HEK293 (cell line): ENCODE measurements around the gene DUOX1.

Experiments
- CTCF ChIA-PET: fragments of 350-600 bp; formaldehyde crosslinking; extraction: SDS; loops from one replicate; lab custom pipeline; 2021; ENCODE audit warnings: antibody characterized with exemption; lab: Yijun Ruan, JAX
- POLR2A ChIA-PET: fragments of 300-600 bp; formaldehyde crosslinking; extraction: SDS; loops from one replicate; lab custom pipeline; 2020; ENCODE audit warnings: antibody characterized with exemption, inconsistent platforms; lab: Yijun Ruan, JAX
- H3K27ac ChIP-seq: fragments of 200-500 bp; sonication (Bioruptor generic); 2 replicates; pipeline ENCODE4 v1.5.1; 2014; ENCODE audit warnings: low read depth, low read length, control low read depth, inconsistent platforms; ENCODE audit errors: extremely low read depth
- H3K36me3 ChIP-seq, 2 experiments: fragments of 200-500 bp in 1 of 2; sonication (Bioruptor generic) in 1 of 2; 1 replicate in 1 of 2; 2 replicates in 1 of 2; pipeline ENCODE4 v1.5.1; 2014 to 2017; ENCODE audit warnings: inconsistent platforms in 2 of 2, low read length in 2 of 2; ENCODE audit not compliant: control insufficient read depth in 2 of 2, insufficient read depth in 1 of 2
- H3K4me1 ChIP-seq: fragments of 200-500 bp; sonication (Bioruptor generic); 2 replicates; pipeline ENCODE4 v1.5.1; 2014; ENCODE audit warnings: mild to moderate bottlenecking, low read length, inconsistent platforms; ENCODE audit not compliant: control insufficient read depth, insufficient read depth
- H3K4me3 ChIP-seq: 2 replicates; pipeline ENCODE4 v1.5.1; 2011; ENCODE audit warnings: low read depth, mild to moderate bottlenecking, control low read depth, low read length, moderate library complexity
- H3K9me3 ChIP-seq: fragments of 200-500 bp; sonication (Bioruptor generic); 2 replicates; pipeline ENCODE4 v1.5.1; 2014; ENCODE audit warnings: low read depth, low read length, inconsistent platforms; ENCODE audit not compliant: control insufficient read depth, insufficient read depth
- PATZ1 ChIP-seq: fragments of 450-650 bp; formaldehyde crosslinking; IDR thresholded peaks from 2 replicates; pipeline ENCODE4 v1.5.1; 2016; ENCODE audit warnings: missing biosample characterization, missing genetic modification characterization
- SP7 ChIP-seq: fragments of 450-650 bp; formaldehyde crosslinking; IDR thresholded peaks from 2 replicates; pipeline ENCODE4 v1.5.1; 2016; ENCODE audit warnings: missing biosample characterization, missing genetic modification characterization
- TRIM28 ChIP-seq: IDR thresholded peaks from 2 replicates; pipeline ENCODE4 v1.6.1; 2011; ENCODE audit warnings: low read length, control low read depth, borderline replicate concordance
- ZNF366 ChIP-seq: fragments of 450-650 bp; formaldehyde crosslinking; conservative IDR thresholded peaks from 2 replicates; pipeline ENCODE4 v1.5.1; 2016; ENCODE audit warnings: missing biosample characterization, missing genetic modification characterization
- ZNF449 ChIP-seq: fragments of 450-650 bp; formaldehyde crosslinking; IDR thresholded peaks from 2 replicates; pipeline ENCODE4 v1.5.1; 2017; ENCODE audit warnings: missing biosample characterization, mild to moderate bottlenecking, missing genetic modification characterization, moderate library complexity
- ZNF514 ChIP-seq: fragments of 450-650 bp; formaldehyde crosslinking; IDR thresholded peaks from 2 replicates; pipeline ENCODE4 v1.5.1; 2016; ENCODE audit warnings: missing biosample characterization, missing genetic modification characterization
- ZNF571 ChIP-seq: fragments of 450-650 bp; formaldehyde crosslinking; IDR thresholded peaks from 2 replicates; pipeline ENCODE4 v1.5.0; 2017; ENCODE audit warnings: missing biosample characterization, missing genetic modification characterization
- ZNF707 ChIP-seq: fragments of 450-650 bp; formaldehyde crosslinking; IDR thresholded peaks from 2 replicates; pipeline ENCODE4 v1.5.1; 2016; ENCODE audit warnings: missing biosample characterization, missing genetic modification characterization
- ZNF785 ChIP-seq: fragments of 450-650 bp; formaldehyde crosslinking; IDR thresholded peaks from 2 replicates; pipeline ENCODE4 v1.5.1; 2016; ENCODE audit warnings: missing biosample characterization, missing genetic modification characterization
- TF ChIP-seq, protein P1 (sequence below): fragments of 450-650 bp; formaldehyde crosslinking; IDR thresholded peaks from 2 replicates; pipeline ENCODE4 v1.5.1; 2017; ENCODE audit warnings: missing biosample characterization, missing genetic modification characterization
- TF ChIP-seq, protein P2 (sequence below): fragments of 450-650 bp; formaldehyde crosslinking; IDR thresholded peaks from 2 replicates; pipeline ENCODE4 v1.5.1; 2016; ENCODE audit warnings: missing biosample characterization, missing genetic modification characterization, low read depth
- TF ChIP-seq, protein P3 (sequence below): fragments of 450-650 bp; formaldehyde crosslinking; IDR thresholded peaks from 2 replicates; pipeline ENCODE4 v1.5.1; 2016; ENCODE audit warnings: missing biosample characterization, missing genetic modification characterization

Gene DUOX1

DNA sequence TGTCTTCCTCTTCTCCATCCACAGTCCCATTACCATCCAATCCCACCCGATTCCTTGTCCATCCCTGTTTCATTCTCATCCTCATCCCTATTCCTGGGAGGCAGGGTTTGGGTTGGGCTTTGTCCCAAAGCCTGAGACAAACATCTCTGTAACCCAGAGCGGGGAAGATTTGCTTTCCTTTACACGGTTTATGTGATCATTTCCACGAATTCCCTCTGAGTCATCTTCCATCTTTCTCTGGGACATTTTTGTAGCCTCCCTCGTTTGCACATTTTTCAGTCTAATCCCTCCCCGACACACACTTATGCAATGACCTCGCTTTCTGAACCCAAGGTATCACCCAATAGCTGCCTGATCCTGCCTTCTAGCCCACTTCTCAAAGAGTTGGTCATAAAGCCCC, 38.6 kb upstream of the DUOX1 start:
- H3K9me3 ChIP-seq, result no peaks in the 10 kb centered on the region
- no peak overlapping the region for H3K4me3 ChIP-seq
- H3K36me3 ChIP-seq, result no peaks in the 10 kb centered on the region
- H3K27ac ChIP-seq, result no peak overlapping the region
- POLR2A ChIA-PET, result no interaction called here
- TF ChIP-seq, protein P1, sequence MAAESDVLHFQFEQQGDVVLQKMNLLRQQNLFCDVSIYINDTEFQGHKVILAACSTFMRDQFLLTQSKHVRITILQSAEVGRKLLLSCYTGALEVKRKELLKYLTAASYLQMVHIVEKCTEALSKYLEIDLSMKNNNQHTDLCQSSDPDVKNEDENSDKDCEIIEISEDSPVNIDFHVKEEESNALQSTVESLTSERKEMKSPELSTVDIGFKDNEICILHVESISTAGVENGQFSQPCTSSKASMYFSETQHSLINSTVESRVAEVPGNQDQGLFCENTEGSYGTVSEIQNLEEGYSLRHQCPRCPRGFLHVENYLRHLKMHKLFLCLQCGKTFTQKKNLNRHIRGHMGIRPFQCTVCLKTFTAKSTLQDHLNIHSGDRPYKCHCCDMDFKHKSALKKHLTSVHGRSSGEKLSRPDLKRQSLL (tag by site-specific recombination), result no peak
- TF ChIP-seq, protein P2, sequence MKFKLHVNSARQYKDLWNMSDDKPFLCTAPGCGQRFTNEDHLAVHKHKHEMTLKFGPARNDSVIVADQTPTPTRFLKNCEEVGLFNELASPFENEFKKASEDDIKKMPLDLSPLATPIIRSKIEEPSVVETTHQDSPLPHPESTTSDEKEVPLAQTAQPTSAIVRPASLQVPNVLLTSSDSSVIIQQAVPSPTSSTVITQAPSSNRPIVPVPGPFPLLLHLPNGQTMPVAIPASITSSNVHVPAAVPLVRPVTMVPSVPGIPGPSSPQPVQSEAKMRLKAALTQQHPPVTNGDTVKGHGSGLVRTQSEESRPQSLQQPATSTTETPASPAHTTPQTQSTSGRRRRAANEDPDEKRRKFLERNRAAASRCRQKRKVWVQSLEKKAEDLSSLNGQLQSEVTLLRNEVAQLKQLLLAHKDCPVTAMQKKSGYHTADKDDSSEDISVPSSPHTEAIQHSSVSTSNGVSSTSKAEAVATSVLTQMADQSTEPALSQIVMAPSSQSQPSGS (tag by site-specific recombination), result peak; percentile 14; the same call in 1 of the 2 replicates
- TF ChIP-seq ZNF514 (tag by site-specific recombination) (no peak), ZNF366 (no peak), ZNF449 (tag by site-specific recombination) (peak; percentile 49; the same call in 1 of the 2 replicates)
- peaks cover 3% of the 10 kb centered on the region; the same call in 1 of the 2 replicates for H3K4me1 ChIP-seq
- CTCF ChIA-PET, result no interaction called here

DNA sequence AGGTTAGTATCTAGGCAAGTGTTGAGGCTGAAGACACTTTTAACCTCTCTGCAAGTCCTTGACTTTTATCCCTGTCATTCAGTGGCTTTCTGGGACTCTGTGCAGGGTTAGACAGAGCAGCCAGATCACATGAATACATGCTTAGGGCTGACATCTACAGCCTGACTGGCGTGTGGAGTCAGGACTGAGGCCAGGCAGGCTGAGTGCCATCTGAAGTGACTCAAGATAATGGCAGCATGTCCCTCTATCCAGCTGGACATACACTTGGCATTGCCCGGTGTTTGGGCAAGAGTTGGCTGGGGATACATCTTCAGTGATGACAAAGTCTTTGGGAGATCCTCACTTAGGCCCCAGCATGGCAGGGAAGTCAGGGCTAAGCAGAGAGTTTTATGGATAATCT, 38.2 kb upstream of the DUOX1 start:
- peaks cover 3% of the 10 kb centered on the region; the same call in 1 of the 2 replicates for H3K4me1 ChIP-seq
- TF ChIP-seq, protein P1 (tag by site-specific recombination), result no peak
- TF ChIP-seq TRIM28 (no peak), ZNF571 (tag by site-specific recombination) (no peak), ZNF707 (no peak), SP7 (no peak), ZNF785 (tag by site-specific recombination) (no peak), PATZ1 (no peak)
- TF ChIP-seq, protein P3, sequence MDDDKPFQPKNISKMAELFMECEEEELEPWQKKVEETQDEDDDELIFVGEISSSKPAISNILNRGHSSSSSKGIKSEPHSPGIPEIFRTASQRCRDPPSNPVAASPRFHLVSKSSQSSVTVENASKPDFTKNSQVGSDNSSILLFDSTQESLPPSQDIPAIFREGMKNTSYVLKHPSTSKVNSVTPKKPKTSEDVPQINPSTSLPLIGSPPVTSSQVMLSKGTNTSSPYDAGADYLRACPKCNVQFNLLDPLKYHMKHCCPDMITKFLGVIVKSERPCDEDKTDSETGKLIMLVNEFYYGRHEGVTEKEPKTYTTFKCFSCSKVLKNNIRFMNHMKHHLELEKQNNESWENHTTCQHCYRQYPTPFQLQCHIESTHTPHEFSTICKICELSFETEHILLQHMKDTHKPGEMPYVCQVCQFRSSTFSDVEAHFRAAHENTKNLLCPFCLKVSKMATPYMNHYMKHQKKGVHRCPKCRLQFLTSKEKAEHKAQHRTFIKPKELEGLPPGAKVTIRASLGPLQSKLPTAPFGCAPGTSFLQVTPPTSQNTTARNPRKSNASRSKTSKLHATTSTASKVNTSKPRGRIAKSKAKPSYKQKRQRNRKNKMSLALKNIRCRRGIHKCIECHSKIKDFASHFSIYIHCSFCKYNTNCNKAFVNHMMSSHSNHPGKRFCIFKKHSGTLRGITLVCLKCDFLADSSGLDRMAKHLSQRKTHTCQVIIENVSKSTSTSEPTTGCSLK, result no peak
- POLR2A ChIA-PET, result no interaction called here
- CTCF ChIA-PET, result interaction anchor here (0.6 kb wide), 1 partner anchor 278 kb away, joined by 3 read pairs; no protein-coding TSS in a partner anchor
- no peak overlapping the region for H3K4me3 ChIP-seq
- no peak overlapping the region for H3K27ac ChIP-seq
- no peaks in the 10 kb centered on the region for H3K36me3 ChIP-seq
- no peaks in the 10 kb centered on the region for H3K9me3 ChIP-seq
